Adrenal gland (tissue), 5 donors: Measurements from ENCODE around the gene DENND5B.

ENCODE experiments used
- POLR2A ChIP-seq, 2 donors: fragments of 450-650 bp; IDR thresholded peaks; one replicate each; pipeline ENCODE4 v1.6.1; 2017; ENCODE audit warnings: antibody characterized with exemption in 2 of 2, mild to moderate bottlenecking in 2 of 2, moderate library complexity in 1 of 2
- TF ChIP-seq, protein P1 (sequence below), 6 experiments: fragments of 450-650 bp in 4 of 6; fragments of 200-600 bp in 2 of 6; sonication (generic) in 1 of 6; IDR thresholded peaks; 1 replicate in 5 of 6; 2 replicates in 1 of 6; pipeline versions ENCODE4 v1.5.1 to v1.8.0; 2016 to 2021; ENCODE audit warnings: antibody characterized with exemption in 6 of 6, mild to moderate bottlenecking in 2 of 6, moderate library complexity in 1 of 6
- donor health status: DM: no; HTN: no; CAD: no.

DNA sequence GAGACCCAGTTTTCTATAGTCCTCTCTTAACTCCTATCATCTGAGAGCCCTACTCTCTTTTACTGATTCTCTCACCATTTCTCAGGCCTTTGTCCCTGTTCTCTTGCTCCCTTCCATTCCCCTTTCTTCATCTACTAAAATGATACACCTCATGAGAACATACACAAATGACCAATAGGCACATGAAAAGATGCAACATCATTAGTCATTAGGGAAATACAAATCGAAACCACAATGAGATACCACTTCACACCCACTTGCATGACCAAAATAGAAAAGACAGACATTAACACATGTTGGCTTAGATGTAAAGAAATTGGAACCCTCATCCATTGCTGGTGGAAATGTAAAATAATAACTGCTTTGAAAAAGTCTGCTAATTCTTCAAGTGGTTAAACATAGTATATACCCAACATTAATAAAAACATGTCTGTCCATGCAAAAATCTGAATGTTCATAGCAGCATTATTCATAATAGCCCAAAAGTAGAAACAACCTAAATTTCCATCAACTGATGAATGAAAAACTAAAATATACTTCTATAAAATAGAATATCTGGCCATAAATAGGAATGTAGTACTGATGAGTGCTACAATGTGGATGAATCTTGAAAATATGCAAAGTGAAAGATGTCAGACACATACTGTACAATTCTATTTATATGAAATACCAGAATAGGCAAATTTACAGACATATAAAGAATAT lies 66.0 kb downstream of the DENND5B start:
- TF ChIP-seq, protein P1, sequence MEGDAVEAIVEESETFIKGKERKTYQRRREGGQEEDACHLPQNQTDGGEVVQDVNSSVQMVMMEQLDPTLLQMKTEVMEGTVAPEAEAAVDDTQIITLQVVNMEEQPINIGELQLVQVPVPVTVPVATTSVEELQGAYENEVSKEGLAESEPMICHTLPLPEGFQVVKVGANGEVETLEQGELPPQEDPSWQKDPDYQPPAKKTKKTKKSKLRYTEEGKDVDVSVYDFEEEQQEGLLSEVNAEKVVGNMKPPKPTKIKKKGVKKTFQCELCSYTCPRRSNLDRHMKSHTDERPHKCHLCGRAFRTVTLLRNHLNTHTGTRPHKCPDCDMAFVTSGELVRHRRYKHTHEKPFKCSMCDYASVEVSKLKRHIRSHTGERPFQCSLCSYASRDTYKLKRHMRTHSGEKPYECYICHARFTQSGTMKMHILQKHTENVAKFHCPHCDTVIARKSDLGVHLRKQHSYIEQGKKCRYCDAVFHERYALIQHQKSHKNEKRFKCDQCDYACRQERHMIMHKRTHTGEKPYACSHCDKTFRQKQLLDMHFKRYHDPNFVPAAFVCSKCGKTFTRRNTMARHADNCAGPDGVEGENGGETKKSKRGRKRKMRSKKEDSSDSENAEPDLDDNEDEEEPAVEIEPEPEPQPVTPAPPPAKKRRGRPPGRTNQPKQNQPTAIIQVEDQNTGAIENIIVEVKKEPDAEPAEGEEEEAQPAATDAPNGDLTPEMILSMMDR (IDR thresholded peaks at IDR 0.05): no peak
- TF ChIP-seq POLR2A (IDR thresholded peaks at IDR 0.05): no peak
